ENCODE measurements around the gene NANOS1.

The NANOS1 gene

GRCh38 chr10:119001717-119002500 is 27.6 kb upstream of the NANOS1 start:
- H3K27ac ChIP-seq (ENCODE audit: low read length): no peak overlapping the region
- H3K4me1 ChIP-seq (ENCODE audit: low read length): no peaks in the 10 kb centered on the region
- no peak for TF ChIP-seq EZH2phosphoT487 (IDR thresholded peaks at IDR 0.05; ENCODE audit: low read depth)
- no peak for TF ChIP-seq CTCF (IDR thresholded peaks at IDR 0.05; ENCODE audit: low read depth, low read length)
- no peaks in the 10 kb centered on the region for H3K36me3 ChIP-seq (replicated peaks; ENCODE audit: low read depth, low read length)
- H3K27me3 ChIP-seq (ENCODE audit: low read depth, low read length): peaks cover under 1% of the 10 kb centered on the region; the same call in 1 of the 2 replicates
- H3K4me3 ChIP-seq (ENCODE audit: low read length): no peak overlapping the region
- H3K4me2 ChIP-seq (ENCODE audit: low read length): no peak overlapping the region
- H3K9ac ChIP-seq (ENCODE audit: low read length): no peak overlapping the region
- H3K79me2 ChIP-seq (ENCODE audit: low read length): no peaks in the 10 kb centered on the region
- H2AFZ ChIP-seq (ENCODE audit: low read depth, low read length): no peak overlapping the region
- H4K20me1 ChIP-seq (ENCODE audit: insufficient read depth, low read length): no peaks in the 10 kb centered on the region
- no peaks in the 10 kb centered on the region for H3K9me3 ChIP-seq (ENCODE audit: insufficient read depth, low read length)

- H4K20me1 ChIP-seq (ENCODE audit: insufficient read depth, low read length): no peaks in the 10 kb centered on the region
These were observed 25.8 kb upstream of the NANOS1 start for GRCh38 chr10:119003572-119004289.

GRCh38 chr10:119005362-119006043 is 24.0 kb upstream of the NANOS1 start:
- H3K4me3 ChIP-seq (ENCODE audit: low read length): no peak overlapping the region
- H2AFZ ChIP-seq (ENCODE audit: low read depth, low read length): no peak overlapping the region
- no peak overlapping the region for H3K9ac ChIP-seq (ENCODE audit: low read length)
- no peaks in the 10 kb centered on the region for H3K79me2 ChIP-seq (ENCODE audit: low read length)
- no peaks in the 10 kb centered on the region for H3K36me3 ChIP-seq (replicated peaks; ENCODE audit: low read depth, low read length)
- H3K4me1 ChIP-seq (ENCODE audit: low read length): no peaks in the 10 kb centered on the region
- no peak overlapping the region for H3K27ac ChIP-seq (ENCODE audit: low read length)
- no peak for TF ChIP-seq CTCF (IDR thresholded peaks at IDR 0.05; ENCODE audit: low read depth, low read length)
- no peak for TF ChIP-seq EZH2phosphoT487 (IDR thresholded peaks at IDR 0.05; ENCODE audit: low read depth)
- no peaks in the 10 kb centered on the region for H3K9me3 ChIP-seq (ENCODE audit: insufficient read depth, low read length)
- H3K27me3 ChIP-seq (ENCODE audit: low read depth, low read length): no peaks in the 10 kb centered on the region
- no peak overlapping the region for H3K4me2 ChIP-seq (ENCODE audit: low read length)
- no peaks in the 10 kb centered on the region for H4K20me1 ChIP-seq (ENCODE audit: insufficient read depth, low read length)

More at GRCh38 chr10:119003572-119004289, 25.8 kb upstream of the NANOS1 start:
- Histone ChIP-seq H3K4me1 (ENCODE audit: low read length) (no peaks in the 10 kb centered on the region), H3K79me2 (ENCODE audit: low read length) (no peaks in the 10 kb centered on the region), H3K9ac (ENCODE audit: low read length) (no peak overlapping the region), H3K27ac (ENCODE audit: low read length) (no peak overlapping the region), H3K36me3 (replicated peaks; ENCODE audit: low read depth, low read length) (no peaks in the 10 kb centered on the region), H3K27me3 (ENCODE audit: low read depth, low read length) (no peaks in the 10 kb centered on the region; the same call in 1 of the 2 replicates), H3K4me3 (ENCODE audit: low read length) (no peak overlapping the region), H3K9me3 (ENCODE audit: insufficient read depth, low read length) (no peaks in the 10 kb centered on the region), H2AFZ (ENCODE audit: low read depth, low read length) (no peak overlapping the region), H3K4me2 (ENCODE audit: low read length) (no peak overlapping the region)
- no peak for TF ChIP-seq CTCF (IDR thresholded peaks at IDR 0.05; ENCODE audit: low read depth, low read length)
- no peak for TF ChIP-seq EZH2phosphoT487 (IDR thresholded peaks at IDR 0.05; ENCODE audit: low read depth)
